NCI-H2029 (cell line): ENCODE measurements around the gene HPCAL1.

Experiments
- DNase-seq: peaks from one replicate; lab custom pipeline; 2025; lab: John Stamatoyannopoulos, UW

The HPCAL1 gene

DNA sequence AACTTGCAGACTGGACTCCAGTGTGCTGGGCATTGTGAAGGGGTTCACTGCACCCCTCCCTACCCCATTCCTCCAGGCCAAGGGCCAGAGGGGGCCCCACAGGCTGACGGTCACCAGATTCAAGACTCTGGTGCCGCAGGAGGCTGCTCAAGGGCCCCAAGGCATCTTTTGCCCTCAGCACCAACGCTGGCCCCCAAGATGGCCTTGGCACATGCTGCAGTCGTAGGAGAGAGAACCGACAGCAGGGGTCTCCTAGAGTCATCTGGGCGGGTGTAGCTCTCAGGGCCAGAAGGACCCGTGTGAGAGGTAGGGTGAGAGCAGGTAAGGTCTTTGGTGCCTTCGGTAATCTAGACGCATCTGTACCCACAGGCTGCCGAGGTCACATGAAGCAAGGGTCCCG is 164.1 kb downstream of the HPCAL1 start:
- no peak for DNase-seq

DNA sequence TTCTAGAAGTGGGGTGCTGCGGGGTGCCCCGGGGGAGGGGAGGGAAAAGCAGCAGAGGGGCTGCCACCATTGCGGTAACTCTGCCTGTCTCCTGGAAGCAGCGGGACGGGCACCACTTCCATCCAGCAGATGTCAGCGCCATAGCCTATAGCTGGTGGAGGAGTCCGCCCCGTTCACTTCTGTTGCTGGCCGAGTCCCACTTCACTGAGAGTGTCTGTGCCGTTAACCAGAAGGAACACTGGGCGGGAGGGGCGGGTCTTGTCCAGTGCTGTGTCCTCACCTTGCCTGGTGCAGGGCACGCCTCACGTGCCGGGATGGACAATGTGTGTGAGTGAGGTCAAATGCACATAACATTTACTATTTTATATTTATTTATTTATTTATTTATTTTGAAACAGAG is 164.7 kb downstream of the HPCAL1 start:
- DNase-seq, result no peak

DNA sequence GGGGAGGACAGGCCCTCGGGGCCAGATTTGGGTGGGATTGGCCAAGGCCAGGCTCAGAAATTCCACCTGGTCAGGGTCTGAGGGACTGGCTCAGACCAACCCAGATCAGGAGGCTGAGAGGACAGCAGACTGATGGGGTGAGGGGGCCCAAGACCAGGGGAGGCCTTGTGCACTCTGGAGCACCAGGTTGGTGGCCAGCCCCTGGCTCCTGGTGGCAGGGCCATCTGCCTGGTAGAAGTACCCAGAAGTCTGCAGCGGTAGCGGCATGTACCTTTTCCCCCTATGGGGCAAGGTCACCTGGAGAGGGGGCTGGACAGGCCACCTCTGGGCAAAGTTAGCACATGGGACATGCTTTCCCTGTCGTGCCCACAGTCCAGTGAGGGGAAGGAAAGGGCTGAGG is 166.6 kb downstream of the HPCAL1 start:
- no peak for DNase-seq

DNA sequence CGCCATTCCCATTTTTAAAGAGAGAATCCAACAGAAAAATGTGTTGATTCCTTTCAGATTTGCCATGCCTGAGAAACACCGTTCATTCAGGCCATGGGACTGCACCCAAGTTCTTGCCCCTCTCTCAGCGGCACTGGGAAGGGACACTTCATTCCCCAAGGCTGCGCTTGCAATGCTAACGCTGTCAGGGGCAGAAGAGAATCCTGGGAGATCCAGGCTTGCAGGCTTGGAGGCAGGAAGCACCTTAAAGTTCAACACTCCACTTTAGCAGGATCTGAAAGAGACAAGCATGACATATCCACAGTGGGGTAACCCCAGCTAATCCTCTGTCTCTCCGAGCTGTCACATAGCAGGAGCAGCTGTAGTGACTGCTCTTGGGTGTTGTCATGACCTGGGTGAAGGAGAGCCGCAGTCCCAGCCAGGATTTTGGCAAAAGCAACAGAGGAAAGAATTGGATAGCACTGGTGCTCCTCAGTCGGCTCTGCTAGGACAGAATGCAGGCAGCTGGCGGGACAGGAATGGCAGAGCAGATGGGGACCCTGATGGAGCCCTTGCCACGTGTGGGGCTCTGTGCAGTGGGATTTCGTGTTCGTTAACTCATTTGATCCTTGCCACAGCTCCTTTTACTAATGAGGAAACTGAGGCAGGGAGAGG is 167.4 kb downstream of the HPCAL1 start:
- DNase-seq, result no peak

DNA sequence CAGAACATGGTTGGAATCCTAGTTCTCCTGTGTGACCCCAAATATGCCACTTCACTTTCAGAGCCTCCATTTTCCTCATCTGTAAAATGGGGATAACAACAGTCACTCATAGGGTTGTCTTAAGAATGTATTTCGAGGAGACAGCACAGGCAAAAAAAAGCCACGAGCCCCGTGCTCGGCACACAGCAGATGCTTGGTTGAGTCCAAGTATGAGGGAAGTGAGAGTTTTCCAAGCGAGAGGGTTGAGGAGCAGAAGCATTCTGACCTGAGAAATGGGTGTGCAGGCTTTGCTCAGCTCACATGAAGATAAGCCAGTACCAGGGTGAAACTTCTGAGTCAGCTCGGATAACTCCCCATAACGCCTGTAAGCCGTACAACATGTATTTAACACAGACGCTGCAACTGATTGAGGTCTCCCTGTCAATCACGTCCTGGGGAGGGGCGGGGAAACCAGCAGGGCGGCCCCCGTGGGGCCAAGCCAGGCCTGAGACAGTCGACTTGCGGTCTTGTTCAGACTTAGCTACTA is 168.4 kb downstream of the HPCAL1 start:
- no peak for DNase-seq

DNA sequence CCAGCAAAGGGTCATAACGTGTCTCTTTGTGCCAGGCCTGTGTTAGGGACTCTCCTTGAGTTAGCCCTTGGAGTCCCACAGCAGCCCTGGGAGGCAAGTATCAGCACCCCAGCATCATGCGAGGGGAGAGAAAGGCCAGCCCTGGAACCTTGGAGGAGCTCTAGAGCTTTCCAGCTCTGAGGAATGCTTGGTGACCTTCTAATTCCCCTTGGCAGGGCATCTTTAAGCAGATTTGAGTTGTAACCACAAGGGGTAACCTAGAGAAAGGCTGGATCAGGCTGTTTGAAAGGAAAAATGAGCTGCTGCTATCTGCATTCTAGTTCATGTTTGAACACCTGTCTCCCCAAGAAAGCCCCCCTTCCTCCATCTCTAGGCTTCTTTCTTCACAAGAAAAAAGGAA is 169.3 kb downstream of the HPCAL1 start:
- no peak for DNase-seq

DNA sequence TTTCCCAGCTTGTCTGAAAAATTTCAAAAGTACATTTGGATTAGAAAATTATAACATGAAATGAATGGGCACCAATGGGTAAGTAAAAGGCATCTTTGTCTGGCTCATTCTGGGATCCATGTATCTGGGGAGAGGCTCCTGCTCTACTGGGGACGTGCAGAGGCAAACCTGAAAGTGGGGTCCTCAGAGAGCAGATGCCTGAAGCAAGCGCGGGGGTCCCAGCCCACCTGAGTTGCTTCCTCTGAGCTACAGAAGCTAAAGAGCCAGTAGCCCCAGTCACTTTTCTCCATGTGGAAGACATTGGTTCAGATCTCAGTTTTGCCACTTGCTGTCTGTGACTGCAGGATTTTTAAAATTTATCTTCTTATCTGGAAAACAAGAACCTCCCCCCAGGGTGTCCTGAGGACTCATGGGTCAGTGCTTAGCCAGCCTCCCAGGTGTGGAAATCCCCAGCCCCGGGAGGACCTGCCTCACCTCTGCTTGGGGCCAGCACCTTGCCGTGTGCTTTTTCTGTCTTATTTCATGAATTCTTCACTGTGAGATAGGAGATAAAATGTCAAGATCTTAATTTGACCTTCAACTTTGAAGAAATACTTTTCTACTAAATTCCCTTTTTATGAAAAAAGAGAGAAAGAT is 170.5 kb downstream of the HPCAL1 start:
- no peak for DNase-seq

DNA sequence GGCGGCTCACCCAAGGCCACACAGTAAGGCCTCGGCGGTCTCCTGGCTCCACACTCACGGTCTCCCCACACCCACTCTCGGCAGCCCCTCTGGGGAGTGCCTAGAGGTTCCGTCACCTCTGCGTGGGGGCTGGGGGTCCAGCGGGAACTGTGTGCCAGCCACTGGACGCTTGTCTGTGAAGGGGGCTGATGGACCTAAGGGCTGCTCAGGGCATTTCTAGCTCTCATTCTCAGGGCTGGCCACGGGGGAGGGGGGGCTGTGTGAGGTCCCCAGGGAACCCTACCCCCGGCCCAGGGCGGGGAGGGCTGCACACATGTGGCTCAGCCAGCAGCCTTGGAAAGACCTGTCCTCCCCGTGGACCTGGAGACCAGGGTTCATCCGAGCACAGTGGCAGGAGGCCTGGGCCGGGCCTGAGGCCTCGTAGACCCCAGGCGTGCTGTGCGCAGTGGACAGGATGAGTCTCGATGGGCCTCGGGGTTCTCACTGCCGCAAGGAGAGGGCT is 172.6 kb downstream of the HPCAL1 start:
- no peak for DNase-seq

DNA sequence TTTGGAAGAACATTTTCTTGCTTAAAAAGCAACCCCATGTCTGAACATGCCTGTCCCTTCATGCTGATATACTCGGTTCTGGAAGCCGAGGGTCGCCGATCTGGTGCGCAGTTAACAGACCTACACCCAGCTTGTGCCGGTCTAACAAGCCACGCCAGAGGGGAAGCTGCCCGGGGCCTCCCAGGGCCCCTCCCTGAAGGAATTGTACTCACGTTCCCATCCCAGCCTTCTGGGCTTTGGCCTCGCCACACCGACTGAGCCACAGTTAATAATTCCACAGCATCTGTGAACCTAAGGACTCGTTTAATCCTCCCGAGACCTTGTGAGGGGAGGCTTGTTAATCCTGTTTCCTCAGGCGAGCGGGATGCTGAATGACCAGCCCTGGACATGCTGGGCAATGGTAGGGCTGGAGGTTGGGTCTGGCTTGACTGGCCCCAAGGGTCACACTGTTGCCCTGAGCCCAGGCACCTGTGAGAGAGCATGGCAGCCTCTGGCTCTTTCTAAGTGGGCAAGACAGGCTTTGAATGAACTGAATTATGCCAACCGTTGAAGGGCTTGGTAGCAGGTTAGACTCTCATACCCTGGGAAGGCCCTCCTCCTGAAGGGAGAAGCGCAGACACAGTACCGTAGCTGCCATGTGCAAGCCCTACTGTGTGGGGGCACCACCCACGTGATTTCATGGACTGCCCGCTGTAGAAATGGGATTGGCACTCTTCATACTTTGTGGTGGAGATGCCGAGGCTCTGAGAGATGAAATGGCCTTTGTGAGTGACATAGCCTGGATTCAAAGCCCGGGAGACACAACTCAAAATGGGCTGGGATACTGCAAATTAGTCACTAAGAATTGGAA is 173.3 kb downstream of the HPCAL1 start:
- no peak for DNase-seq

DNA sequence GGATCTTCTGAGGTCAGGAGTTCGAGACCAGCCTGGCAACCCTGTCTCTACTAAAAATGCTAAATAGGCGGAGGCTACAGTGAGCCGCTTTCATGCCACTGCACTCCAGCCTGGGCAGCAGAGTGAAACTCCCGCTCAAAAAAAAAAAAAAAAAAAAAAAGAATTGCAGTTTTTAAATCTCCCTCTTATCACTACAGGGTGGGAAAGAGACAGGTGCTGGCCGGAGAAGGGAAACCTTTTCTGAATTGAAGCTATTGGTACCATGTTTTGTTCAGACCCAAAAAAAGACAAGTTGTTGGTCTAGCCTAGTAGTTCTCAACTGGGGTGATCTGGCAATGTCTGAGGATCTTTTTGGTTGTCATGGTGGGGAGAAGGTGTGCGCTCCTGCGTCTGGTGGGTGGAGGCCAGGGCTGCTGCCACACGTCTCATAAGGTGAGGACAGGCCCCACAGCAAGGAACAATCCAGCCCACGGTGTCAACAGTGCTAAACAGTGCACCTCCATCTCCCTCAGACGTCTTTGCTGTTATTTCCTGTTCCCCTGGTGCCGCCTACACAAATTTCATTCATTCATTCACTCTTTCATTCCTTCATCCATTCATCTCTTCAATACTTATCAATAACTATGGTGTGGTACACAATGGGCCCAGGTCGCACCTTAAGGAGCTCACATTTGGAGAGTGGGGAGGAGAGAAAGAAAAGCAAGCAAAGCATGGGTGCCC is 174.2 kb downstream of the HPCAL1 start:
- DNase-seq, result no peak
